SU-DHL-6 (cell line): Measurements from ENCODE around the gene RGL3.

Experiments used
- EZH2phosphoT487 ChIP-seq: fragments of 200-600 bp; sonication (generic), shearing (Covaris generic); conservative IDR thresholded peaks from 2 replicates; pipeline ENCODE4 v1.6.1; 2018; ENCODE audit warnings: mild to moderate bottlenecking, antibody characterized with exemption, low read length, moderate library complexity, mixed read lengths
- TF ChIP-seq, protein P1 (sequence below): fragments of 200-600 bp; sonication (generic); IDR thresholded peaks from one replicate; pipeline ENCODE4 v1.5.1; 2017; ENCODE audit warnings: antibody characterized with exemption, mild to moderate bottlenecking, low read length, moderate library complexity; ENCODE audit not compliant: insufficient read depth, poor library complexity, severe bottlenecking

GRCh38 chr19:11399667-11400066, 19.4 kb downstream of the RGL3 start:
- TF ChIP-seq, protein P1, sequence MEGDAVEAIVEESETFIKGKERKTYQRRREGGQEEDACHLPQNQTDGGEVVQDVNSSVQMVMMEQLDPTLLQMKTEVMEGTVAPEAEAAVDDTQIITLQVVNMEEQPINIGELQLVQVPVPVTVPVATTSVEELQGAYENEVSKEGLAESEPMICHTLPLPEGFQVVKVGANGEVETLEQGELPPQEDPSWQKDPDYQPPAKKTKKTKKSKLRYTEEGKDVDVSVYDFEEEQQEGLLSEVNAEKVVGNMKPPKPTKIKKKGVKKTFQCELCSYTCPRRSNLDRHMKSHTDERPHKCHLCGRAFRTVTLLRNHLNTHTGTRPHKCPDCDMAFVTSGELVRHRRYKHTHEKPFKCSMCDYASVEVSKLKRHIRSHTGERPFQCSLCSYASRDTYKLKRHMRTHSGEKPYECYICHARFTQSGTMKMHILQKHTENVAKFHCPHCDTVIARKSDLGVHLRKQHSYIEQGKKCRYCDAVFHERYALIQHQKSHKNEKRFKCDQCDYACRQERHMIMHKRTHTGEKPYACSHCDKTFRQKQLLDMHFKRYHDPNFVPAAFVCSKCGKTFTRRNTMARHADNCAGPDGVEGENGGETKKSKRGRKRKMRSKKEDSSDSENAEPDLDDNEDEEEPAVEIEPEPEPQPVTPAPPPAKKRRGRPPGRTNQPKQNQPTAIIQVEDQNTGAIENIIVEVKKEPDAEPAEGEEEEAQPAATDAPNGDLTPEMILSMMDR: no peak
- no peak for TF ChIP-seq EZH2phosphoT487
